Chondrocyte (in vitro differentiated cells): ENCODE measurements around the gene RIMS4. TPM values are rescaled to one million over a fixed set of nuclear protein-coding genes. Genes with fewer than 3 reads are reported as not detected.

ENCODE experiments used
- DNase-seq: peaks from one replicate; pipeline ENCODE4 v3.0.0; 2021; ENCODE audit warnings: mixed read lengths, low spot score
- H3K27ac Mint-ChIP-seq: one replicate; pipeline ENCODE4 v1.8.0; 2021; ENCODE audit warnings: mild to moderate bottlenecking, moderate library complexity, mixed read lengths; ENCODE audit not compliant: unreplicated experiment
- H3K27me3 Mint-ChIP-seq: 2 replicates; pipeline ENCODE4 v1.8.0; 2021; ENCODE audit warnings: low read depth, mixed read lengths
- H3K36me3 Mint-ChIP-seq: 2 replicates; pipeline ENCODE4 v1.8.0; 2021; ENCODE audit warnings: low read depth, mixed read lengths
- H3K4me1 Mint-ChIP-seq: 2 replicates; pipeline ENCODE4 v1.8.0; 2021; ENCODE audit warnings: low read depth, mild to moderate bottlenecking, mixed read lengths
- H3K4me3 Mint-ChIP-seq: one replicate; pipeline ENCODE4 v1.8.0; 2021; ENCODE audit warnings: mild to moderate bottlenecking, moderate library complexity, mixed read lengths; ENCODE audit not compliant: unreplicated experiment
- H3K9me3 Mint-ChIP-seq: 2 replicates; pipeline ENCODE4 v1.8.0; 2021; ENCODE audit warnings: low read depth, mixed read lengths
- CTCF ChIP-seq: fragments of 200-600 bp; sonication (generic); IDR thresholded peaks from 2 replicates; pipeline ENCODE4 v1.5.0; 2021; ENCODE audit warnings: antibody characterized with exemption, mild to moderate bottlenecking, moderate library complexity
- total RNA-seq: library from RNA; stranded (reverse); gene quantifications from 3 replicates; pipeline ENCODE4 v1.2.1, GENCODE V29; 2021

Gene RIMS4
- total RNA-seq, 1 donor from 2014 or later: 2.1 TPM

DNA sequence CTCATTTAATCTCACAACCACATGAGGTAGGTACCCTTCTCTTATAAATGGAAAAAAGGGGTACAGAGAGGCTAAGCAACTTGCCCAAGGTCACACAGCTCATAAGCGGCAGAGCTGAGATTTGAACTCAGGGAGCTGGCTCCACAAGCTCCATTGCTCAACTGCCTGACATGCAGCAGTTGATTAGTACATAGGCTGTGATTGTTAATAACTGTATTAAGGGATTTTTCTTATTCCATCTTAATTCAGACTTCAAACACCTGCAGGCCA lies 88.6 kb downstream of the RIMS4 start:
- no peak overlapping the region for H3K4me3 Mint-ChIP-seq
- H3K27ac Mint-ChIP-seq: peak overlapping the region; percentile 95
- H3K4me1 Mint-ChIP-seq: peaks cover 31% of the 10 kb centered on the region
- H3K27me3 Mint-ChIP-seq: no peaks in the 10 kb centered on the region
- no peak for DNase-seq
- TF ChIP-seq CTCF: no peak
- no peaks in the 10 kb centered on the region for H3K9me3 Mint-ChIP-seq
- no peaks in the 10 kb centered on the region for H3K36me3 Mint-ChIP-seq

DNA sequence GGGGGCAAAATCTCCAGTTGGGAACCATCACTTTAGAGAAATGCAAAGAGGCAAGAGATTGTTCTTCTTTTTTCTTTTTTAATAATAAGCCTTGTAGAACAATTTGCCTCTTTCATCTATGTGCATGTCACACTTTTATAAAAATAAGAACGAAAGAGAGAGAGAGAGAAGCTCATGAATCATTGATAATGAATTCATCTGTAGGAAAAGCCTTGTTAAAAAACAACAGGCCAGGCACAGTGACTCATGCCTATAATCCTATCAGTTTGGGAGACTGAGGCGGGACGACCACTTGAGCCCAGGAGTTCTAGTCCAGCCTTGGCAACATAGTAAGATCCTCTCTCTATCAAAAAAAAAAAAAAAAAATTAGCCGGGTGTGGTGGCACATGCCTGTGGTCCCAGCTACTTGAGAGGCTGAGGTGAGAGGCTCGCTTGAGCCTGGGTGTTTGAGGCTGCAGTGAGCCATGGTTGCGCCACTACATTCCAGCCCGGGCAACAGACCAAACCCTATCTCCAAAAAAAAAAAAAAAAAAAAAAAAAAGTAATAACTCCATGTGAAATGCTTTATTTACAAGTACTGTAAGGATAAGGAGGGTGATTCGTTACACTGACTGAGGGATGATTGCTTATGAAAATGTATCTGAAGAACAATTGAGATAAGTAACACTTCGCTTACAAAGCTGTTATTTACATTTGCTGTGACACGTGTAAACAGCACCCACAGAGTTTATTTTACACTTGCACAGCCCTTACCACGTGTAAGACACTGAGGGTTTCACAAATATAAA lies 89.2 kb downstream of the RIMS4 start:
- DNase-seq: peak; percentile 46

DNA sequence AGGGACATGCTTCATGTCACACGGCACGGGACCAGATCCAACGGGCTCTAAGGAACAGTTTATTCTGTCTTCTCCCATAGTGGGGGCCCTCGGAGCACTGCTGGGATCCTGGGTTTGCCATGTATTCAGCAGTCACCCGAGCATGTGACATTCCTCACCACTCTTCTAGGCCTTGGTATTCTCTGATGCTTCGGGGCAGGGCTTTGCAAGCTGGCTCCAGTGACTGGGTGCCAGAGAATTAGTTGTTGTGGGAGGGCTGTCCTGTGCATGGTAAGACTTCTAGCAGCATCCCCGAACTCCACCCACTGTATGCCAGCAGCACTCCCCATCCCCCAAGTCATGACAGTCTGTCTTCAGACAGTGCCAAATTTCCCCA lies 89.7 kb downstream of the RIMS4 start:
- H3K27me3 Mint-ChIP-seq: no peaks in the 10 kb centered on the region
- peak overlapping the region; percentile 95 for H3K27ac Mint-ChIP-seq
- peak; percentile 62 for DNase-seq
- no peak overlapping the region for H3K4me3 Mint-ChIP-seq
- no peaks in the 10 kb centered on the region for H3K9me3 Mint-ChIP-seq
- TF ChIP-seq CTCF: no peak
- peaks cover 38% of the 10 kb centered on the region for H3K4me1 Mint-ChIP-seq
- no peaks in the 10 kb centered on the region for H3K36me3 Mint-ChIP-seq

More for the DNA sequence above, 89.2 kb downstream of the RIMS4 start:
- no peaks in the 10 kb centered on the region for H3K9me3 Mint-ChIP-seq
- H3K27me3 Mint-ChIP-seq: no peaks in the 10 kb centered on the region
- H3K27ac Mint-ChIP-seq: peak overlapping the region; percentile 95
- TF ChIP-seq CTCF: no peak
- H3K4me1 Mint-ChIP-seq: peaks cover 32% of the 10 kb centered on the region
- no peaks in the 10 kb centered on the region for H3K36me3 Mint-ChIP-seq
- no peak overlapping the region for H3K4me3 Mint-ChIP-seq

GRCh38 chr20:44719841-44720240 lies 90.5 kb downstream of the RIMS4 start:
- Mint-ChIP-seq H3K4me1 (peaks cover 46% of the 10 kb centered on the region), H3K36me3 (no peaks in the 10 kb centered on the region), H3K4me3 (no peak overlapping the region), H3K27me3 (no peaks in the 10 kb centered on the region), H3K9me3 (no peaks in the 10 kb centered on the region), H3K27ac (peak overlapping the region; percentile 95)
- DNase-seq: peak; percentile 90
- no peak for TF ChIP-seq CTCF

DNA sequence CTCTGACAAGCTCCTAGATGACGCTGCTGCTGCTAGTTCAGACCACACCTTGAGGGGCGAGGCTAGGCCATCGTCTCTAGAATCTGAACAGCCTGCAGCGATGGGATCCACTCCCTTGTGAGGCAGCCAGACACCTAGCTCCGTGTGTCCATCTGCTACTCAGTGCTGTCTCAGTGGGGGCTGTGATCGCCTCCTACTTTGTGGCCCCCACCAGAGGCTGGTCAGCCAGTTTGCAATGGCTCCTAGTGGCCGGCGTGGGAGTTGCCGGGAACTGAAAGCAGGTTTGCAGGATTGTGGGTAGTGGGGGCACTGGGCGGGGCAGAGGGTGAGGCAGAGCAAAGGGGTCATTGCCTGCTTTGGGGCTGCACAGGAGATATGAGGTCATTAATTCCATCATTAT lies 92.4 kb downstream of the RIMS4 start:
- Mint-ChIP-seq H3K27me3 (no peaks in the 10 kb centered on the region), H3K4me3 (no peak overlapping the region), H3K9me3 (no peaks in the 10 kb centered on the region), H3K4me1 (peaks cover 54% of the 10 kb centered on the region), H3K36me3 (no peaks in the 10 kb centered on the region), H3K27ac (no peak overlapping the region)
- DNase-seq: no peak
- peak; percentile 64 for TF ChIP-seq CTCF
